OCI-LY1 (cell line): Measurements from ENCODE around the gene CLIP2.
"Not testable (repeated sequence)": the region's sequence is repeated elsewhere in the genome, so short reads cannot be mapped to it uniquely, and the experiment has no call there.

ENCODE experiments used
- H2AFZ ChIP-seq: fragments of 200-600 bp; sonication (generic), shearing (Covaris generic); 2 replicates; pipeline ENCODE4 v1.6.0; 2014; ENCODE audit warnings: antibody characterized with exemption, mild to moderate bottlenecking, low read length
- H3F3A ChIP-seq: fragments of 200-600 bp; sonication (generic), shearing (Covaris generic); 2 replicates; pipeline ENCODE4 v1.6.0; 2014; ENCODE audit warnings: mild to moderate bottlenecking, antibody characterized with exemption, low read length, moderate library complexity; ENCODE audit not compliant: insufficient read depth
- H3K27ac ChIP-seq: fragments of 200-600 bp; sonication (generic); 2 replicates; pipeline ENCODE4 v1.5.1; 2014; ENCODE audit warnings: low read length, mixed run types, mild to moderate bottlenecking, low read depth; ENCODE audit not compliant: poor library complexity, severe bottlenecking
- H3K27me3 ChIP-seq: fragments of 200-600 bp; sonication (generic); 2 replicates; pipeline ENCODE4 v1.6.0; 2014; ENCODE audit warnings: antibody characterized with exemption, mild to moderate bottlenecking, low read length, moderate library complexity; ENCODE audit not compliant: insufficient read depth
- H3K36me3 ChIP-seq: fragments of 200-600 bp; sonication (generic); 2 replicates; pipeline ENCODE4 v1.6.1; 2014; ENCODE audit warnings: mild to moderate bottlenecking, antibody characterized with exemption, low read length, moderate library complexity, mixed read lengths; ENCODE audit not compliant: insufficient read depth
- H3K4me1 ChIP-seq: fragments of 200-600 bp; sonication (generic); 2 replicates; pipeline ENCODE4 v1.5.1; 2014; ENCODE audit warnings: mild to moderate bottlenecking, low read length, moderate library complexity; ENCODE audit not compliant: insufficient read depth, severe bottlenecking
- H3K4me2 ChIP-seq: fragments of 200-600 bp; sonication (generic), shearing (Covaris generic); 2 replicates; pipeline ENCODE4 v1.6.1; 2014; ENCODE audit warnings: low read length
- H3K4me3 ChIP-seq: fragments of 200-600 bp; sonication (generic); 2 replicates; pipeline ENCODE4 v1.5.1; 2014; ENCODE audit warnings: low read length, low read depth, mild to moderate bottlenecking, mixed read lengths; ENCODE audit not compliant: poor library complexity, severe bottlenecking
- H3K79me2 ChIP-seq: fragments of 200-600 bp; shearing (Covaris generic); 2 replicates; pipeline ENCODE4 v1.6.1; 2016; ENCODE audit warnings: mixed run types, low read length, mixed read lengths; ENCODE audit not compliant: insufficient read depth
- H3K9ac ChIP-seq: fragments of 200-600 bp; sonication (generic), shearing (Covaris generic); 2 replicates; pipeline ENCODE4 v1.6.1; 2014; ENCODE audit warnings: mild to moderate bottlenecking, low read length, mixed read lengths
- H3K9me2 ChIP-seq: fragments of 200-600 bp; sonication (generic), shearing (Covaris generic); 2 replicates; pipeline ENCODE4 v1.6.1; 2014; ENCODE audit warnings: low read depth, mild to moderate bottlenecking, low read length, mixed read lengths
- H3K9me3 ChIP-seq: fragments of 200-600 bp; shearing (Covaris generic); 2 replicates; pipeline ENCODE4 v1.6.1; 2014; ENCODE audit warnings: low read length, mixed read lengths
- H4K20me1 ChIP-seq: fragments of 200-600 bp; sonication (generic), shearing (Covaris generic); 2 replicates; pipeline ENCODE4 v1.6.0; 2016; ENCODE audit warnings: mild to moderate bottlenecking, low read length; ENCODE audit not compliant: insufficient read depth
- EZH2 ChIP-seq: fragments of 200-600 bp; sonication (generic), shearing (Covaris generic); IDR thresholded peaks from 2 replicates; pipeline ENCODE4 v1.8.0; 2017; ENCODE audit warnings: borderline replicate concordance, mixed run types, mild to moderate bottlenecking, antibody characterized with exemption, low read length, moderate library complexity, mixed read lengths
- TF ChIP-seq, protein P1 (sequence below): fragments of 200-600 bp; sonication (generic), shearing (Covaris generic); IDR thresholded peaks from 2 replicates; pipeline ENCODE4 v1.5.1; 2017; ENCODE audit warnings: mild to moderate bottlenecking, antibody characterized with exemption, low read length, moderate library complexity, mixed read lengths

CLIP2 gene

DNA sequence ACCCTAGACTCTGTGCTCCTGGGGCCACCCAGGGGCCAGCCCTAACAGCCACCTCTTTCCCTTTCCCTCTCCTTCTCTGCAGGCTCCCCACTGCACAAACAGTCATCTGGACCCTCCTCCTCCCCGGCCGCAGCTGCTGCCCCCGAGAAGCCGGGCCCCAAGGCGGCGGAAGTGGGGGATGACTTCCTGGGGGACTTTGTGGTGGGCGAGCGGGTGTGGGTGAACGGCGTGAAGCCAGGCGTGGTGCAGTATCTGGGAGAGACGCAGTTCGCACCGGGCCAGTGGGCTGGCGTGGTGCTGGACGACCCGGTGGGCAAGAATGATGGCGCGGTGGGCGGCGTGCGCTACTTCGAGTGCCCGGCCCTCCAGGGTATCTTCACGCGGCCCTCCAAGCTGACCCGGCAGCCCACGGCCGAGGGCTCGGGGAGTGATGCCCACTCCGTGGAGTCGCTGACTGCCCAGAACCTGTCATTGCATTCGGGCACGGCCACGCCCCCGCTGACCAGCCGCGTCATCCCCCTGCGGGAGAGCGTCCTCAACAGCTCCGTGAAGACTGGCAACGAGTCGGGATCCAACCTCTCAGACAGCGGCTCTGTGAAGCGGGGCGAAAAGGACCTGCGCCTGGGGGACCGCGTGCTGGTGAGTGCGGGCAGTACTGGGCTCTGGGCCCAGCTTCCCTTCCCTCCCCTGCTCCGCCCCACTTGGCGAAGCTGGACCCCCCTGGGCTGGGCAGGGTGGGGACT is 49.3 kb downstream of the CLIP2 start:
- H3F3A ChIP-seq = no peaks in the 10 kb centered on the region
- H3K9me3 ChIP-seq = no peaks in the 10 kb centered on the region
- no peaks in the 10 kb centered on the region for H3K4me1 ChIP-seq
- no peak overlapping the region for H3K27ac ChIP-seq
- H3K36me3 ChIP-seq = no peaks in the 10 kb centered on the region
- no peak overlapping the region for H2AFZ ChIP-seq
- no peaks in the 10 kb centered on the region for H3K9me2 ChIP-seq
- no peaks in the 10 kb centered on the region for H3K79me2 ChIP-seq
- TF ChIP-seq EZH2 = no peak
- TF ChIP-seq, protein P1, sequence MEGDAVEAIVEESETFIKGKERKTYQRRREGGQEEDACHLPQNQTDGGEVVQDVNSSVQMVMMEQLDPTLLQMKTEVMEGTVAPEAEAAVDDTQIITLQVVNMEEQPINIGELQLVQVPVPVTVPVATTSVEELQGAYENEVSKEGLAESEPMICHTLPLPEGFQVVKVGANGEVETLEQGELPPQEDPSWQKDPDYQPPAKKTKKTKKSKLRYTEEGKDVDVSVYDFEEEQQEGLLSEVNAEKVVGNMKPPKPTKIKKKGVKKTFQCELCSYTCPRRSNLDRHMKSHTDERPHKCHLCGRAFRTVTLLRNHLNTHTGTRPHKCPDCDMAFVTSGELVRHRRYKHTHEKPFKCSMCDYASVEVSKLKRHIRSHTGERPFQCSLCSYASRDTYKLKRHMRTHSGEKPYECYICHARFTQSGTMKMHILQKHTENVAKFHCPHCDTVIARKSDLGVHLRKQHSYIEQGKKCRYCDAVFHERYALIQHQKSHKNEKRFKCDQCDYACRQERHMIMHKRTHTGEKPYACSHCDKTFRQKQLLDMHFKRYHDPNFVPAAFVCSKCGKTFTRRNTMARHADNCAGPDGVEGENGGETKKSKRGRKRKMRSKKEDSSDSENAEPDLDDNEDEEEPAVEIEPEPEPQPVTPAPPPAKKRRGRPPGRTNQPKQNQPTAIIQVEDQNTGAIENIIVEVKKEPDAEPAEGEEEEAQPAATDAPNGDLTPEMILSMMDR = no peak
- H3K4me3 ChIP-seq = no peak overlapping the region
- H4K20me1 ChIP-seq = no peaks in the 10 kb centered on the region
- H3K27me3 ChIP-seq = peaks cover 14% of the 10 kb centered on the region
- no peak overlapping the region for H3K9ac ChIP-seq
- no peak overlapping the region for H3K4me2 ChIP-seq

DNA sequence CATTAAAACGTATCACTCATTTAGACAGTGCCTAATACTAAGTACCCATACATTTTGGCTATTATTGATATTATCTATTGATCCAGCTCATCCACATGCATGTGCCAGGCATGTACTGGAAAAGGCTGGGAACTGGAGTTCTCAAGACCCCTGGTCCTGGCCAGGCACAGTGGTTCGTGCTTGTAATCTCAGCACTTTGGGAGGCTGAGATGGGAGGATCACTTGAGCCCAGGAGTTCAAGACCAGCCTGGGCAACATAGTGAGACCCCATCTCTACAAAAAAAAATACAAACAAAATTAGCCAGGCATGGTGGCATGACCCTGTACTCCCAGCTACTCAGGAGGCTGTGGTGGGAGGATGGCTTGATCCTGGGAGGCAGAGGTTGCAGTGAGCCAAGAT is 50.4 kb downstream of the CLIP2 start:
- H3F3A ChIP-seq, H3K27me3 ChIP-seq, H3K9me3 ChIP-seq, H4K20me1 ChIP-seq, H3K79me2 ChIP-seq, H3K9me2 ChIP-seq, H3K36me3 ChIP-seq, H3K4me3 ChIP-seq, H2AFZ ChIP-seq, H3K4me2 ChIP-seq, H3K27ac ChIP-seq, H3K4me1 ChIP-seq, H3K9ac ChIP-seq: not testable (repeated sequence)

DNA sequence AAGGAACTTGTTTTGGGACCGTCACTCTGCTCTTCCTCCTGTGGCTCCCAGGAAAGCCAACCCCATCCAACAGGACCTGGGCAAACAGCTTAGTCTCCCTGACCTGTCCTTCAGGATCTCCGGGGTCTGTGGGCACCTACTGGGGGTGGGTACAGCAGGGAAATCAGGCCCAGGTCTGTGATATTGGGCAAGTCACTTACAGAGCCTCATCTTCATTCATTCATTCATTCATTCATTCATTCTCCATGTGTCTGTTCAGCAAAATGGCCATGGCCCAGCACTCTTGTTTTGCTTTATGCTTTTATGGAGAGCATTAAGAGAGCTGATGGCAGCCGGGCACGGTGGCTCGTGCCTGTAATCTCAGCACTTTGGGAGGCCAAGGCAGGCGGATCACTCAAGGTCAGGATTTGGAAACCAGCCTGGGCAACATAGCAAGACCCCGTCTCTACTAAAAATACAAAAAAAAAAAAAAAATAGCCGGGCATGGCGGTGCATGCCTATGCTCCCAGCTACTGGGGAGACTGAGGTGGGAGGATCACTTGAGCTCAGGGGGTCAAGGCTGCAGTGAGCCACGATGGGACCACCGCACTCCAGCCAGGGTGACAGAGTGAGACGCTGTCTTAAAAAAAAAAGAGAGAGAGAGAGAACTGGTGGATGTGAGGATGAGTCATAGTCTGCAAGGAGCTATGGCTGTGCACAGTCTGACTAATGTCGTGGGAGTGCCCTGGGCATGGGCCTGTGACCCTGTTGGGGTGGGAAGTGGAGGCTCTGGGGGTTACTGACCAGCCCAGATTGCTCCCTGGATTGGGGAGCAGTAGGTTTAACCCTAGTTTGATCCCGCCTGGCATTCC is 54.3 kb downstream of the CLIP2 start:
- TF ChIP-seq, protein P1 = no peak
- TF ChIP-seq EZH2 = no peak
- Histone ChIP-seq H3K9me3 (no peaks in the 10 kb centered on the region), H3K4me2 (no peak overlapping the region), H2AFZ (no peak overlapping the region), H3F3A (no peaks in the 10 kb centered on the region), H3K9ac (no peak overlapping the region), H4K20me1 (no peaks in the 10 kb centered on the region), H3K4me1 (no peaks in the 10 kb centered on the region), H3K9me2 (no peaks in the 10 kb centered on the region), H3K4me3 (no peak overlapping the region), H3K27ac (no peak overlapping the region), H3K79me2 (no peaks in the 10 kb centered on the region), H3K36me3 (no peaks in the 10 kb centered on the region), H3K27me3 (no peaks in the 10 kb centered on the region; the same call in 1 of the 2 replicates)
